CD14-positive monocyte (primary cell): ENCODE results near the gene TMEM258. TPM values are rescaled to one million over a fixed set of nuclear protein-coding genes. Genes with fewer than 3 reads are reported as not detected.

ENCODE experiments used
- DNase-seq, 3 donors: peaks; one replicate each; pipeline ENCODE4 v3.0.0-alpha.2; 2011 to 2022
- H2AFZ ChIP-seq: 2 replicates; pipeline ENCODE4 v1.6.0; 2012; ENCODE audit warnings: mild to moderate bottlenecking, low read depth, low read length, inconsistent platforms; ENCODE audit not compliant: insufficient read depth, poor library complexity, severe bottlenecking
- H3K27ac ChIP-seq, 2 donors: 1 replicate in 1 of 2; 2 replicates in 1 of 2; pipeline ENCODE4 v1.5.1; 2012 to 2013; ENCODE audit warnings: low read length in 2 of 2, control low read depth in 1 of 2, inconsistent platforms in 1 of 2, low read depth in 1 of 2, mild to moderate bottlenecking in 1 of 2
- H3K27me3 ChIP-seq, 2 donors: one replicate each; pipeline versions ENCODE4 v1.6.0 to v1.6.1; 2011 to 2013; ENCODE audit warnings: low read length in 2 of 2; ENCODE audit not compliant: control insufficient read depth in 2 of 2, insufficient read depth in 2 of 2
- H3K36me3 ChIP-seq, 2 donors: replicated peaks in 1 of 2; 1 replicate in 1 of 2; 2 replicates in 1 of 2; pipeline versions ENCODE4 v1.5.1 to v1.6.1; 2012 to 2013; ENCODE audit warnings: low read length in 2 of 2, control low read depth in 1 of 2, inconsistent platforms in 1 of 2, mild to moderate bottlenecking in 1 of 2; ENCODE audit not compliant: insufficient read depth in 2 of 2, control insufficient read depth in 1 of 2
- H3K4me1 ChIP-seq, 2 donors: 1 replicate in 1 of 2; 2 replicates in 1 of 2; pipeline versions ENCODE4 v1.5.1 to v1.6.1; 2012 to 2013; ENCODE audit warnings: low read length in 2 of 2, control low read depth in 1 of 2, inconsistent platforms in 1 of 2, mild to moderate bottlenecking in 1 of 2, moderate library complexity in 1 of 2; ENCODE audit not compliant: insufficient read depth in 2 of 2, control insufficient read depth in 1 of 2
- H3K4me2 ChIP-seq: replicated peaks from 2 replicates; pipeline ENCODE3; 2012; ENCODE audit warnings: low read length, moderate library complexity, mild to moderate bottlenecking; ENCODE audit not compliant: poor library complexity, severe bottlenecking; ENCODE audit errors: extremely low read depth
- H3K4me3 ChIP-seq, 3 experiments: fragments of 200-600 bp in 1 of 3; sonication (generic) in 1 of 3; replicated peaks in 1 of 3; 1 replicate in 2 of 3; 2 replicates in 1 of 3; pipeline ENCODE4 v1.5.1; 2011 to 2013; ENCODE audit warnings: low read length in 3 of 3, mild to moderate bottlenecking in 3 of 3, control low read depth in 2 of 3, low read depth in 2 of 3, inconsistent platforms in 1 of 3, moderate library complexity in 1 of 3
- H3K79me2 ChIP-seq: 2 replicates; pipeline ENCODE4 v1.6.0; 2012; ENCODE audit warnings: mild to moderate bottlenecking, control low read depth, inconsistent platforms, low read length, moderate library complexity; ENCODE audit not compliant: insufficient read depth
- H3K9ac ChIP-seq: 2 replicates; pipeline ENCODE4 v1.6.0; 2017; ENCODE audit warnings: low read length, mild to moderate bottlenecking; ENCODE audit not compliant: insufficient read depth, poor library complexity, severe bottlenecking
- H3K9me3 ChIP-seq, 2 donors: replicated peaks in 1 of 2; 1 replicate in 1 of 2; 2 replicates in 1 of 2; pipeline versions ENCODE4 v1.5.1 to v1.6.1; 2012 to 2013; ENCODE audit warnings: low read length in 2 of 2, control low read depth in 1 of 2; ENCODE audit not compliant: control insufficient read depth in 1 of 2, insufficient read depth in 1 of 2
- H4K20me1 ChIP-seq: 2 replicates; pipeline ENCODE4 v1.6.0; 2012; ENCODE audit warnings: mild to moderate bottlenecking, low read length, control low read depth, moderate library complexity; ENCODE audit not compliant: insufficient read depth
- H3K27ac Mint-ChIP-seq, 7 donors: one replicate each; pipeline ENCODE4 v1.8.0; 2020; ENCODE audit warnings: mild to moderate bottlenecking in 7 of 7, mixed read lengths in 7 of 7, moderate library complexity in 6 of 7, inconsistent platforms in 2 of 7
- H3K27me3 Mint-ChIP-seq, 3 donors: one replicate each; pipeline ENCODE4 v1.8.0; 2021 to 2022; ENCODE audit warnings: low read depth in 3 of 3, mild to moderate bottlenecking in 3 of 3, mixed read lengths in 3 of 3, moderate library complexity in 3 of 3, inconsistent platforms in 1 of 3
- H3K36me3 Mint-ChIP-seq, 2 donors: one replicate each; pipeline ENCODE4 v1.8.0; 2020; ENCODE audit warnings: mixed read lengths in 2 of 2, inconsistent platforms in 1 of 2, mild to moderate bottlenecking in 1 of 2
- H3K4me1 Mint-ChIP-seq: one replicate; pipeline ENCODE4 v1.8.0; 2020; ENCODE audit warnings: mild to moderate bottlenecking, mixed read lengths
- H3K4me3 Mint-ChIP-seq, 2 donors: one replicate each; pipeline ENCODE4 v1.8.0; 2020; ENCODE audit warnings: mild to moderate bottlenecking in 2 of 2, mixed read lengths in 2 of 2, moderate library complexity in 1 of 2
- H3K9me3 Mint-ChIP-seq, 7 donors: one replicate each; pipeline ENCODE4 v1.8.0; 2020 to 2022; ENCODE audit warnings: mixed read lengths in 7 of 7, mild to moderate bottlenecking in 6 of 7, moderate library complexity in 6 of 7, inconsistent platforms in 2 of 7
- CTCF ChIP-seq: fragments of 200-600 bp; IDR thresholded peaks from one replicate; pipeline ENCODE4 v1.8.0; 2022; ENCODE audit warnings: antibody characterized with exemption, mild to moderate bottlenecking
- WGBS: methylation state at CpG from one replicate; pipeline ENCODE4 v1.1.5; 2013; ENCODE audit warnings: missing lambda C conversion rate; ENCODE audit not compliant: insufficient coverage; 5-methylcytosine and 5-hydroxymethylcytosine counted together
- intact Hi-C, 2 donors: fragments of 100-400 bp; cut with micrococcal nuclease; formaldehyde crosslinking; loops; one replicate each; pipeline versions ENCODE4 v1.15.0 to v1.15.1; 2023
- polyA plus RNA-seq, 3 donors: library from polyadenylated mRNA; depleted of rRNA in 1 of 3; unstranded in 2 of 3; stranded (reverse) in 1 of 3; fragments of 300-500 nt in 2 of 3; fragments of >200 nt in 1 of 3; fragmentation: Illumina TruSeq in 2 of 3; gene quantifications; 1 replicate in 2 of 3; 2 replicates in 1 of 3; pipeline ENCODE4 v1.2.3, GENCODE V29; 2012 to 2021

Gene TMEM258
- polyA plus RNA-seq, 3 donors: 199 to 224 (median 220) TPM

GRCh38 chr11:61747192-61747966, 45.0 kb downstream of the TMEM258 start:
- intact Hi-C loops: no loop called here
- WGBS: 74% methylated on average over 9 of the region's 19 CpGs
- H3K9me3 Mint-ChIP-seq: peaks cover 0 to 2% (median 0%) of the 10 kb centered on the region in 7 donors
- H3K4me2 ChIP-seq: no peak overlapping the region
- peak; percentile 91 for TF ChIP-seq CTCF
- no peak overlapping the region for H3K4me3 Mint-ChIP-seq
- peak overlapping the region; percentile 23 for H2AFZ ChIP-seq
- H3K27ac Mint-ChIP-seq: no peak overlapping the region
- H3K4me3 ChIP-seq: no peak overlapping the region
- no peaks in the 10 kb centered on the region for H3K79me2 ChIP-seq
- H3K4me1 Mint-ChIP-seq: peaks cover 10% of the 10 kb centered on the region
- peaks cover 3 to 5% of the 10 kb centered on the region in 2 donors for H3K36me3 Mint-ChIP-seq
- H3K9me3 ChIP-seq: no peaks in the 10 kb centered on the region
- peaks cover 9 to 23% of the 10 kb centered on the region in 2 donors for H3K4me1 ChIP-seq
- no peak overlapping the region for H3K27ac ChIP-seq
- H3K9ac ChIP-seq: no peak overlapping the region
- H4K20me1 ChIP-seq: no peaks in the 10 kb centered on the region
- DNase-seq: peak; percentile 39 to 65 (median 64)
- peaks cover 4 to 23% of the 10 kb centered on the region in 2 donors for H3K27me3 ChIP-seq
- H3K27me3 Mint-ChIP-seq: peaks cover 10 to 17% (median 16%) of the 10 kb centered on the region in 3 donors
- H3K36me3 ChIP-seq: peaks cover 2 to 10% of the 10 kb centered on the region in 2 donors

- no peak overlapping the region for H3K4me2 ChIP-seq
- H3K4me1 ChIP-seq: peaks cover 13 to 22% of the 10 kb centered on the region in 2 donors
- no peak overlapping the region for H3K27ac ChIP-seq
- H2AFZ ChIP-seq: no peak overlapping the region
- H3K27me3 ChIP-seq: peaks cover 0 to 18% of the 10 kb centered on the region in 2 donors
- intact Hi-C loops: no loop called here
- Mint-ChIP-seq H3K4me1 (peaks cover 14% of the 10 kb centered on the region), H3K27me3 (peaks cover 7 to 12% (median 11%) of the 10 kb centered on the region in 3 donors), H3K4me3 (no peak overlapping the region), H3K27ac (no peak overlapping the region), H3K9me3 (no peaks in the 10 kb centered on the region), H3K36me3 (peaks cover 7 to 9% of the 10 kb centered on the region in 2 donors)
- 89% methylated on average over 13 of the region's 19 CpGs for WGBS
- peaks cover 2 to 10% of the 10 kb centered on the region in 2 donors for H3K36me3 ChIP-seq
- no peak for DNase-seq
- H3K4me3 ChIP-seq: no peak overlapping the region
- no peaks in the 10 kb centered on the region for H4K20me1 ChIP-seq
- no peak overlapping the region for H3K9ac ChIP-seq
- H3K9me3 ChIP-seq: no peaks in the 10 kb centered on the region
- no peak for TF ChIP-seq CTCF
- no peaks in the 10 kb centered on the region for H3K79me2 ChIP-seq
Observed at GRCh38 chr11:61746442-61747191, 45.8 kb downstream of the TMEM258 start.
